CD4-positive, alpha-beta T cell (primary cell): Measurements from ENCODE around the gene WIPI1. TPM values are rescaled to one million over a fixed set of nuclear protein-coding genes. Genes with fewer than 3 reads are reported as not detected.

Experiments
- ATAC-seq: fragments of 200-7000 bp; cut with Tn5 transposase; one replicate; pipeline ENCODE4 v1.10.0; 2022; ENCODE audit warnings: mild to moderate bottlenecking; ENCODE audit not compliant: poor library complexity
- CTCF ChIA-PET: fragments of 350-600 bp; sonication (Branson Sonifier 250); formaldehyde crosslinking; loops from one replicate; lab custom pipeline; 2021; ENCODE audit warnings: antibody characterized with exemption, inconsistent platforms; lab: Charles Lee
- POLR2A ChIA-PET: fragments of 350-600 bp; sonication (Branson Sonifier 250); formaldehyde crosslinking; loops from one replicate; lab custom pipeline; 2021; ENCODE audit warnings: antibody characterized with exemption, inconsistent platforms; lab: Charles Lee
- DNase-seq, 14 experiments: peaks; one replicate each; pipeline ENCODE4 v3.0.0-alpha.2; 2013 to 2020; ENCODE audit warnings: mixed read lengths in 2 of 14
- H3K27ac ChIP-seq, 2 donors: one replicate each; pipeline versions ENCODE4 v1.5.1 to v1.7.0; 2013; ENCODE audit warnings: low read length in 2 of 2, low read depth in 1 of 2, mild to moderate bottlenecking in 1 of 2
- H3K27me3 ChIP-seq, 2 experiments: 1 replicate in 1 of 2; 2 replicates in 1 of 2; pipeline versions ENCODE4 v1.6.1 to v1.7.0; 2013; ENCODE audit warnings: low read length in 2 of 2, control low read depth in 1 of 2, mild to moderate bottlenecking in 1 of 2, moderate library complexity in 1 of 2; ENCODE audit not compliant: insufficient read depth in 2 of 2, control insufficient read depth in 1 of 2
- H3K36me3 ChIP-seq: one replicate; pipeline ENCODE4 v1.6.1; 2013; ENCODE audit warnings: low read length, control low read depth; ENCODE audit not compliant: insufficient read depth
- H3K4me1 ChIP-seq: one replicate; pipeline ENCODE4 v1.6.1; 2013; ENCODE audit warnings: low read length, control low read depth; ENCODE audit not compliant: insufficient read depth
- H3K4me3 ChIP-seq: one replicate; pipeline ENCODE4 v1.5.1; 2013; ENCODE audit warnings: mild to moderate bottlenecking, low read length, moderate library complexity
- H3K9me3 ChIP-seq, 2 experiments: 1 replicate in 1 of 2; 2 replicates in 1 of 2; pipeline versions ENCODE4 v1.6.1 to v1.7.0; 2013; ENCODE audit warnings: low read length in 2 of 2, mild to moderate bottlenecking in 2 of 2, control low read depth in 1 of 2, moderate library complexity in 1 of 2; ENCODE audit not compliant: control insufficient read depth in 1 of 2, insufficient read depth in 1 of 2
- H3K27ac Mint-ChIP-seq: one replicate; pipeline ENCODE4 v1.8.0; 2020; ENCODE audit warnings: mixed read lengths
- H3K27me3 Mint-ChIP-seq: one replicate; pipeline ENCODE4 v1.8.0; 2021; ENCODE audit warnings: mixed read lengths
- H3K36me3 Mint-ChIP-seq: one replicate; pipeline ENCODE4 v1.8.0; 2021; ENCODE audit warnings: low read depth, mixed read lengths
- H3K4me1 Mint-ChIP-seq: one replicate; pipeline ENCODE4 v1.8.0; 2021; ENCODE audit warnings: low read depth, mixed read lengths
- H3K4me3 Mint-ChIP-seq: one replicate; pipeline ENCODE4 v1.8.0; 2020; ENCODE audit warnings: mild to moderate bottlenecking, mixed read lengths
- H3K9me3 Mint-ChIP-seq: one replicate; pipeline ENCODE4 v1.8.0; 2020; ENCODE audit warnings: mixed read lengths
- intact Hi-C, 2 experiments: fragments of 100-400 bp; cut with DNase I in 1 of 2; cut with micrococcal nuclease in 1 of 2; formaldehyde crosslinking; loops; one replicate each; pipeline versions ENCODE4 v1.15.1 to v1.9.0; 2023 to 2025; cut with DNase I, micrococcal nuclease
- total RNA-seq, 174 experiments: library from RNA in 2 of 174; stranded (reverse) in 2 of 174; gene quantifications; one replicate each; pipeline ENCODE4 v1.2.3 and lab custom pipeline; 2021 to 2026
- TF ChIP-seq, protein P1 (sequence below): fragments of 200-600 bp; IDR thresholded peaks from one replicate; pipeline ENCODE4 v1.8.0; 2022; ENCODE audit warnings: antibody characterized with exemption, mild to moderate bottlenecking

WIPI1 gene
- total RNA-seq, 2 experiments from 2014 or later: 2.0 to 2.6 TPM

DNA sequence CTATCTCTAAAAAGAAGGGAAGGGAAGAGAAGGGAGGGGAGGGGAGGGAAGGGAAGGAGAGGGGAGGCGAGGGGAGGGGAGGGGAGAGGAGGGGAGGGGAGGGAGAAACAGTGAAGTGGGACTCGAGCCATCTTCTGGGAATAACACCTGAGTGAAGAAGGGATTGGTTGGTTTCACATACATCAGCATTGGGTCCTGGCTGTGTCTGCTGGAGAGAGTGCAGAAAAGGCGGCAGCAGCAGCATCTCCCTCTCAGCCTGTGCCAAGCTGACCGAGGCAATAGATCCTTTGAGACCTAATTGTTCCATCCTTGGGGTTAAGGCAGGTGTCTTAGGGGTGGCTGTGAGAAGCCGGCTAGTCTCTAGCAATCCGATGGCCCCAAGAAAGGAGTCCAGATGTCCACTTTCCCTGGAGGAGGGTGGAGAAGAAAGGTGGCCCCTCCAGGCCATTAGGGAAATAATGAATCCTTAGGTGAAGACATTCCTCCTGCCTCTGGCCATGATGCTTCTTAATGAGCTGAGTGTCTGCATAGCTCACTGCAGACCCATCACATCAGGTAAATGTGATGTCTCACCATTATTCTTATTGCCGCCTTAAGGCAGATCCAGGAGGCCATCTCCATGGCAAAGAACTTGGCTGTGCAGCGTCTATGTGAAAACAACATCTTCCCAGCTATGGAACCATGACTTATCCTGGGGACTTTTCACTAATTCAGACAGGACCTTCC is 71.6 kb downstream of the WIPI1 start:
- POLR2A ChIA-PET: no interaction called here
- CTCF ChIA-PET: interaction anchor here (0.8 kb wide), 1 partner anchor 46 kb away, joined by 3 read pairs; no protein-coding TSS in a partner anchor
- Mint-ChIP-seq H3K36me3 (no peaks in the 10 kb centered on the region), H3K9me3 (no peaks in the 10 kb centered on the region), H3K27me3 (no peaks in the 10 kb centered on the region), H3K27ac (no peak overlapping the region), H3K4me1 (peaks cover 31% of the 10 kb centered on the region), H3K4me3 (no peak overlapping the region)
- Histone ChIP-seq H3K36me3 (no peaks in the 10 kb centered on the region), H3K4me3 (no peak overlapping the region), H3K9me3 (no peaks in the 10 kb centered on the region), H3K27me3 (no peaks in the 10 kb centered on the region), H3K4me1 (peaks cover 13% of the 10 kb centered on the region), H3K27ac (no peak overlapping the region)
- intact Hi-C loops: no loop called here
- TF ChIP-seq, protein P1, sequence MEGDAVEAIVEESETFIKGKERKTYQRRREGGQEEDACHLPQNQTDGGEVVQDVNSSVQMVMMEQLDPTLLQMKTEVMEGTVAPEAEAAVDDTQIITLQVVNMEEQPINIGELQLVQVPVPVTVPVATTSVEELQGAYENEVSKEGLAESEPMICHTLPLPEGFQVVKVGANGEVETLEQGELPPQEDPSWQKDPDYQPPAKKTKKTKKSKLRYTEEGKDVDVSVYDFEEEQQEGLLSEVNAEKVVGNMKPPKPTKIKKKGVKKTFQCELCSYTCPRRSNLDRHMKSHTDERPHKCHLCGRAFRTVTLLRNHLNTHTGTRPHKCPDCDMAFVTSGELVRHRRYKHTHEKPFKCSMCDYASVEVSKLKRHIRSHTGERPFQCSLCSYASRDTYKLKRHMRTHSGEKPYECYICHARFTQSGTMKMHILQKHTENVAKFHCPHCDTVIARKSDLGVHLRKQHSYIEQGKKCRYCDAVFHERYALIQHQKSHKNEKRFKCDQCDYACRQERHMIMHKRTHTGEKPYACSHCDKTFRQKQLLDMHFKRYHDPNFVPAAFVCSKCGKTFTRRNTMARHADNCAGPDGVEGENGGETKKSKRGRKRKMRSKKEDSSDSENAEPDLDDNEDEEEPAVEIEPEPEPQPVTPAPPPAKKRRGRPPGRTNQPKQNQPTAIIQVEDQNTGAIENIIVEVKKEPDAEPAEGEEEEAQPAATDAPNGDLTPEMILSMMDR: no peak
- ATAC-seq (no peak), DNase-seq (no peak)

GRCh38 chr17:68384941-68385340 is 72.4 kb downstream of the WIPI1 start:
- intact Hi-C loops: no loop called here
- no peak for DNase-seq
- Histone ChIP-seq H3K36me3 (no peaks in the 10 kb centered on the region), H3K27me3 (no peaks in the 10 kb centered on the region), H3K4me1 (peaks cover 13% of the 10 kb centered on the region), H3K4me3 (no peak overlapping the region), H3K27ac (no peak overlapping the region), H3K9me3 (no peaks in the 10 kb centered on the region)
- ATAC-seq: no peak
- no peak overlapping the region for H3K4me3 Mint-ChIP-seq
- ChIA-PET POLR2A (interaction anchor here (0.8 kb wide), 1 partner anchor 88 kb away, joined by 3 read pairs; no protein-coding TSS in a partner anchor), CTCF (no interaction called here)
- no peaks in the 10 kb centered on the region for H3K27me3 Mint-ChIP-seq
- no peak overlapping the region for H3K27ac Mint-ChIP-seq
- TF ChIP-seq, protein P1: no peak
- H3K36me3 Mint-ChIP-seq: no peaks in the 10 kb centered on the region
- H3K4me1 Mint-ChIP-seq: peaks cover 31% of the 10 kb centered on the region
- no peaks in the 10 kb centered on the region for H3K9me3 Mint-ChIP-seq

GRCh38 chr17:68384471-68384870 is 72.8 kb downstream of the WIPI1 start:
- H3K9me3 ChIP-seq: no peaks in the 10 kb centered on the region
- Mint-ChIP-seq H3K27me3 (no peaks in the 10 kb centered on the region), H3K36me3 (no peaks in the 10 kb centered on the region), H3K4me3 (peak overlapping the region; percentile 12), H3K9me3 (no peaks in the 10 kb centered on the region), H3K4me1 (peaks cover 31% of the 10 kb centered on the region), H3K27ac (peak overlapping the region; percentile 16)
- TF ChIP-seq, protein P1: no peak
- no peak for ATAC-seq
- no peaks in the 10 kb centered on the region for H3K36me3 ChIP-seq
- POLR2A ChIA-PET: interaction anchor here (0.8 to 2.1 kb wide), 2 partner anchors 88 to 93 kb away, joined by 3 to 11 read pairs; partner anchors contain the start of genes ARSG and SLC16A6
- H3K4me1 ChIP-seq: peaks cover 13% of the 10 kb centered on the region
- no peak overlapping the region for H3K4me3 ChIP-seq
- intact Hi-C loops: no loop called here
- H3K27me3 ChIP-seq: no peaks in the 10 kb centered on the region
- H3K27ac ChIP-seq: no peak overlapping the region
- CTCF ChIA-PET: no interaction called here
- no peak for DNase-seq
